ENCODE data around the gene ATP8A2. TPM values are rescaled to one million over a fixed set of nuclear protein-coding genes. Genes with fewer than 3 reads are reported as not detected.

ATP8A2 gene
- polyA plus RNA-seq, 3 donors = not detected

GRCh38 chr13:25380741-25381324, 9.1 kb downstream of the ATP8A2 start:
- no CpG with 5 or more reads among the region's 7 CpGs for WGBS (ENCODE audit: insufficient coverage)
- Histone ChIP-seq H3K9me3 (replicated peaks in 1 of 2; ENCODE audit: control insufficient read depth in 1 of 2, insufficient read depth in 1 of 2, low read length in 2 of 2) (no peaks in the 10 kb centered on the region), H4K20me1 (ENCODE audit: insufficient read depth, low read length) (no peaks in the 10 kb centered on the region), H3K4me2 (replicated peaks; ENCODE audit: extremely low read depth, low read length, poor library complexity, severe bottlenecking) (no peak overlapping the region), H3K27ac (ENCODE audit: low read depth in 1 of 2, low read length in 2 of 2) (no peak overlapping the region), H2AFZ (ENCODE audit: insufficient read depth, low read depth, low read length, poor library complexity, severe bottlenecking) (no peak overlapping the region), H3K4me1 (ENCODE audit: control insufficient read depth in 1 of 2, insufficient read depth in 2 of 2, low read length in 2 of 2) (no peaks in the 10 kb centered on the region), H3K27me3 (ENCODE audit: control insufficient read depth in 2 of 2, insufficient read depth in 2 of 2, low read length in 2 of 2) (peaks cover 9 to 14% of the 10 kb centered on the region in 2 donors), H3K4me3 (replicated peaks in 1 of 3; ENCODE audit: low read depth in 2 of 3, low read length in 3 of 3) (no peak overlapping the region), H3K9ac (ENCODE audit: insufficient read depth, low read length, poor library complexity, severe bottlenecking) (no peak overlapping the region), H3K36me3 (replicated peaks in 1 of 2; ENCODE audit: control insufficient read depth in 1 of 2, insufficient read depth in 2 of 2, low read length in 2 of 2) (no peaks in the 10 kb centered on the region), H3K79me2 (ENCODE audit: insufficient read depth, low read length) (no peaks in the 10 kb centered on the region)
- H3K27me3 Mint-ChIP-seq (ENCODE audit: low read depth in 3 of 3) = peaks cover 11 to 30% (median 23%) of the 10 kb centered on the region in 3 donors
- intact Hi-C loops (cut with micrococcal nuclease) = no loop called here
- no peaks in the 10 kb centered on the region for H3K36me3 Mint-ChIP-seq
- H3K27ac Mint-ChIP-seq = no peak overlapping the region
- H3K4me3 Mint-ChIP-seq = no peak overlapping the region
- H3K9me3 Mint-ChIP-seq = peaks cover 0 to 3% (median 0%) of the 10 kb centered on the region in 7 donors
- peaks cover 1% of the 10 kb centered on the region for H3K4me1 Mint-ChIP-seq
- DNase-seq = no peak
- TF ChIP-seq CTCF (IDR thresholded peaks at IDR 0.05) = no peak

DNA sequence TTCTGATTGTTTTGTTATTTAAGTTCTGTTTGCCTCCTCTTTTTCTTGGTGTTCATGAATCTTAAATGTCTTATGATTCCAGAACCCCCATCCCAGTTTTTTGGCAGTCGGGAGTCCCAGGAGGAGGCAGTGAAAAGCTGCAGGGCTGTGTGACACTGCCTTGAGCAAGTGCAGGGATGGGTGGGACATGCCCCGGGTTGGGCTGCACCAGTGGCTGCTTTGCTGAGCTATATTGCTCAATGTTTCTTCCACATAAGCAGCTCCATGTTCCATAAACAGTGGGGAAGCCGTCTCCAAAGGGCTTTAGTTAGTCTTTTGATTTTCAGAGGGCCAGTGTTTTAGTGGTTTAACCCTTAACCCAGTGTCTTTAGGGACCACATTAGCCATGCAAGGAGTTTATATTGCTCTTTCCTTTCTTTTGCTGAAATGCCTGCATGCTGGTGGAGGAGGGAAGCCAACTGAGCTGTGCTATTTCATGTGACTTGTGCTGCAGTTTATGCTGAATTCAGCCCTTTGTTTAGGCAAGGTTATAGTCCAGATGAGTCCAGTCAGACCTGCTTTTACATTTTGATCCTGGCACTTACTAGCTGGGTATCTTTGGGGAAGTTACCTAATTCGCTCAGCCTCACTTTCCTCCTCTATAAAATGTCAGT, 13.1 kb downstream of the ATP8A2 start:
- Histone ChIP-seq H3K9ac (ENCODE audit: insufficient read depth, low read length, poor library complexity, severe bottlenecking) (no peak overlapping the region), H4K20me1 (ENCODE audit: insufficient read depth, low read length) (no peaks in the 10 kb centered on the region), H3K9me3 (replicated peaks in 1 of 2; ENCODE audit: control insufficient read depth in 1 of 2, insufficient read depth in 1 of 2, low read length in 2 of 2) (no peaks in the 10 kb centered on the region), H3K4me3 (replicated peaks in 1 of 3; ENCODE audit: low read depth in 2 of 3, low read length in 3 of 3) (no peak overlapping the region), H2AFZ (ENCODE audit: insufficient read depth, low read depth, low read length, poor library complexity, severe bottlenecking) (no peak overlapping the region), H3K27me3 (ENCODE audit: control insufficient read depth in 2 of 2, insufficient read depth in 2 of 2, low read length in 2 of 2) (peaks cover 3 to 9% of the 10 kb centered on the region in 2 donors), H3K79me2 (ENCODE audit: insufficient read depth, low read length) (no peaks in the 10 kb centered on the region), H3K4me1 (ENCODE audit: control insufficient read depth in 1 of 2, insufficient read depth in 2 of 2, low read length in 2 of 2) (no peaks in the 10 kb centered on the region), H3K27ac (ENCODE audit: low read depth in 1 of 2, low read length in 2 of 2) (no peak overlapping the region), H3K4me2 (replicated peaks; ENCODE audit: extremely low read depth, low read length, poor library complexity, severe bottlenecking) (no peak overlapping the region), H3K36me3 (replicated peaks in 1 of 2; ENCODE audit: control insufficient read depth in 1 of 2, insufficient read depth in 2 of 2, low read length in 2 of 2) (no peaks in the 10 kb centered on the region)
- no peaks in the 10 kb centered on the region for H3K36me3 Mint-ChIP-seq
- H3K4me1 Mint-ChIP-seq = no peaks in the 10 kb centered on the region
- WGBS (ENCODE audit: insufficient coverage) = 40% methylated on average over 1 of the region's 4 CpGs
- H3K27ac Mint-ChIP-seq = no peak overlapping the region
- DNase-seq = no peak
- H3K9me3 Mint-ChIP-seq = peaks cover 0 to 5% (median 3%) of the 10 kb centered on the region in 7 donors
- no peak overlapping the region for H3K4me3 Mint-ChIP-seq
- H3K27me3 Mint-ChIP-seq (ENCODE audit: low read depth in 3 of 3) = peaks cover 8 to 23% (median 19%) of the 10 kb centered on the region in 3 donors
- no peak for TF ChIP-seq CTCF (IDR thresholded peaks at IDR 0.05)
- intact Hi-C loops (cut with micrococcal nuclease) = no loop called here

All from CD14-positive monocyte (primary cell).